Progenitor cell of endocrine pancreas (in vitro differentiated cells): ENCODE data around the gene PPARA. TPM values are rescaled to one million over a fixed set of nuclear protein-coding genes. Genes with fewer than 3 reads are reported as not detected.

Source experiments
- DNase-seq: peaks from one replicate; pipeline ENCODE4 v3.0.0; 2021; ENCODE audit warnings: low spot score; ENCODE audit not compliant: unreplicated experiment
- H3K27ac Mint-ChIP-seq: 2 replicates; pipeline ENCODE4 v1.8.0; 2021; ENCODE audit warnings: mild to moderate bottlenecking, moderate library complexity, mixed read lengths
- H3K27me3 Mint-ChIP-seq: 2 replicates; pipeline ENCODE4 v1.8.0; 2021; ENCODE audit warnings: mixed read lengths
- H3K36me3 Mint-ChIP-seq: 2 replicates; pipeline ENCODE4 v1.8.0; 2022; ENCODE audit warnings: mixed read lengths; ENCODE audit not compliant: insufficient read depth
- H3K4me1 Mint-ChIP-seq: 2 replicates; pipeline ENCODE4 v1.8.0; 2021; ENCODE audit warnings: low read depth, mixed read lengths
- H3K4me3 Mint-ChIP-seq: 2 replicates; pipeline ENCODE4 v1.8.0; 2021; ENCODE audit warnings: low read depth, mild to moderate bottlenecking, moderate library complexity, mixed read lengths
- H3K9me3 Mint-ChIP-seq: 2 replicates; pipeline ENCODE4 v1.8.0; 2021; ENCODE audit warnings: low read depth, mixed read lengths
- CTCF ChIP-seq: fragments of 200-600 bp; sonication (generic); IDR thresholded peaks from one replicate; pipeline ENCODE4 v1.5.0; 2021; ENCODE audit warnings: antibody characterized with exemption, mild to moderate bottlenecking; ENCODE audit not compliant: unreplicated experiment
- total RNA-seq: library from RNA; stranded (reverse); gene quantifications from 2 replicates; pipeline ENCODE4 v1.2.1, GENCODE V29; 2021

The PPARA gene
- total RNA-seq, 1 donor from 2014 or later = 33.5 TPM

- H3K9me3 Mint-ChIP-seq = peaks cover 19% of the 10 kb centered on the region
- peaks cover 67% of the 10 kb centered on the region for H3K36me3 Mint-ChIP-seq
- no peak overlapping the region for H3K4me3 Mint-ChIP-seq
- H3K4me1 Mint-ChIP-seq = no peaks in the 10 kb centered on the region
- no peak for DNase-seq
- H3K27me3 Mint-ChIP-seq = no peaks in the 10 kb centered on the region
- no peak overlapping the region for H3K27ac Mint-ChIP-seq
- no peak for TF ChIP-seq CTCF
These were observed 62.7 kb downstream of the PPARA start for GRCh38 chr22:46213052-46213451.

GRCh38 chr22:46214149-46214548 lies 63.8 kb downstream of the PPARA start:
- no peak for DNase-seq
- Mint-ChIP-seq H3K27ac (no peak overlapping the region), H3K36me3 (peaks cover 60% of the 10 kb centered on the region), H3K9me3 (peaks cover 11% of the 10 kb centered on the region), H3K4me1 (no peaks in the 10 kb centered on the region), H3K27me3 (no peaks in the 10 kb centered on the region), H3K4me3 (no peak overlapping the region)
- TF ChIP-seq CTCF = no peak

- no peak for DNase-seq
- Mint-ChIP-seq H3K4me3 (no peak overlapping the region), H3K4me1 (no peaks in the 10 kb centered on the region), H3K27me3 (no peaks in the 10 kb centered on the region), H3K27ac (no peak overlapping the region), H3K36me3 (peaks cover 59% of the 10 kb centered on the region), H3K9me3 (peaks cover 6% of the 10 kb centered on the region)
- TF ChIP-seq CTCF = no peak
These were observed 64.3 kb downstream of the PPARA start for GRCh38 chr22:46214616-46215015.

- Mint-ChIP-seq H3K27me3 (no peaks in the 10 kb centered on the region), H3K27ac (no peak overlapping the region), H3K4me3 (no peak overlapping the region), H3K9me3 (no peaks in the 10 kb centered on the region), H3K4me1 (no peaks in the 10 kb centered on the region), H3K36me3 (peaks cover 27% of the 10 kb centered on the region)
- no peak for DNase-seq
- TF ChIP-seq CTCF = no peak
These were observed 69.3 kb downstream of the PPARA start for GRCh38 chr22:46219636-46220035.

GRCh38 chr22:46220921-46221320 lies 70.6 kb downstream of the PPARA start:
- Mint-ChIP-seq H3K4me3 (no peak overlapping the region), H3K27ac (no peak overlapping the region), H3K4me1 (no peaks in the 10 kb centered on the region), H3K9me3 (no peaks in the 10 kb centered on the region), H3K36me3 (peaks cover 23% of the 10 kb centered on the region), H3K27me3 (no peaks in the 10 kb centered on the region)
- DNase-seq = no peak
- TF ChIP-seq CTCF = no peak
